Gastroesophageal sphincter (tissue), 3 donors: ENCODE results near the gene SLC16A12.

ENCODE experiments used
- CTCF ChIP-seq, 4 experiments: fragments of 200-600 bp in 2 of 4; fragments of 450-650 bp in 2 of 4; sonication (generic) in 1 of 4; IDR thresholded peaks; one replicate each; pipeline ENCODE4 v1.5.1; 2017 to 2019; ENCODE audit warnings: antibody characterized with exemption in 4 of 4, mild to moderate bottlenecking in 2 of 4, moderate library complexity in 2 of 4
- EP300 ChIP-seq: sonication (generic); formaldehyde crosslinking; IDR thresholded peaks from one replicate; pipeline ENCODE4 v1.6.1; 2017; ENCODE audit warnings: antibody characterized with exemption, mild to moderate bottlenecking
- POLR2A ChIP-seq, 2 donors: fragments of 450-650 bp; IDR thresholded peaks; one replicate each; pipeline ENCODE4 v1.6.1; 2017; ENCODE audit warnings: antibody characterized with exemption in 2 of 2, mild to moderate bottlenecking in 2 of 2, moderate library complexity in 1 of 2

DNA sequence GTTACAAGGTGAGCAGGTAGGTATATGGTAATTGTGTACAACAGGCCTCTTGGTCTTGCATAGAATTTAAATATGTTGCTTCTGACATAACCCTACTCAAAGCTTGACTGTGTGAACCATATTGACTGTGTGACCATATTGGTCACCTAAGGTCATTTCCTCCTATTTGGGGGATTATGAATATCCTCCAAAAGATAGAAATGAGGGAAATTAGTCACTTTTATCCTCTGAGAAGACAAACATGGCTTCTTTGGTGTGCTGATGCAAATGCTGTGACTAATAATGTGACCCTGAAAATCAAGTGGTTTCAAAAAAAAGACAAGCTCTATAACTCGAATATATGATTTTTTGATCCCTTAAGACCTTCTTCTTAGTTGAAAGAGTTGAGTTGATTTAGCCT is 93.1 kb downstream of the SLC16A12 start:
- no peak for TF ChIP-seq CTCF (IDR thresholded peaks at IDR 0.05)
- no peak for TF ChIP-seq EP300
- no peak for TF ChIP-seq POLR2A (IDR thresholded peaks at IDR 0.05)
